IPS-NIHi7 (cell line): ENCODE data around the gene ABHD12.

Source experiments
- DNase-seq: peaks from one replicate; pipeline ENCODE4 v3.0.0; 2012; ENCODE audit warnings: mixed read lengths; ENCODE audit errors: extremely low spot score

ABHD12 gene

GRCh38 chr20:25306991-25307903, 83.4 kb downstream of the ABHD12 start:
- DNase-seq: no peak

GRCh38 chr20:25304025-25304549, 86.5 kb downstream of the ABHD12 start:
- DNase-seq: no peak

- no peak for DNase-seq
Observed at GRCh38 chr20:25303292-25304024, 87.2 kb downstream of the ABHD12 start.

GRCh38 chr20:25302596-25302995, 88.0 kb downstream of the ABHD12 start:
- no peak for DNase-seq

GRCh38 chr20:25301357-25301920, 89.2 kb downstream of the ABHD12 start:
- no peak for DNase-seq

GRCh38 chr20:25300496-25301170, 90.0 kb downstream of the ABHD12 start:
- DNase-seq: no peak

- no peak for DNase-seq
Observed at GRCh38 chr20:25299806-25300205, 90.8 kb downstream of the ABHD12 start.

GRCh38 chr20:25297141-25297905, 93.3 kb downstream of the ABHD12 start:
- DNase-seq: no peak

GRCh38 chr20:25296094-25297093, 94.2 kb downstream of the ABHD12 start:
- DNase-seq: peak; percentile 40

- peak; percentile 36 for DNase-seq
Observed at GRCh38 chr20:25295386-25296093, 95.1 kb downstream of the ABHD12 start.

- DNase-seq: peak; percentile 96
Observed at GRCh38 chr20:25294459-25295385, 95.9 kb downstream of the ABHD12 start.

GRCh38 chr20:25293910-25294458, 96.7 kb downstream of the ABHD12 start:
- DNase-seq: no peak

GRCh38 chr20:25293507-25293906, 97.1 kb downstream of the ABHD12 start:
- no peak for DNase-seq

GRCh38 chr20:25292176-25292891, 98.3 kb downstream of the ABHD12 start:
- DNase-seq: no peak

- DNase-seq: no peak
Observed at GRCh38 chr20:25291432-25292133, 99.1 kb downstream of the ABHD12 start.
